SIG-M5 (cell line): ENCODE measurements around the gene PCBP3.
"Not testable (repeated sequence)": the region's sequence is repeated elsewhere in the genome, so short reads cannot be mapped to it uniquely, and the experiment has no call there.

Experiments used
- DNase-seq: peaks from one replicate; lab custom pipeline; 2025; lab: John Stamatoyannopoulos, UW

Gene PCBP3

DNA sequence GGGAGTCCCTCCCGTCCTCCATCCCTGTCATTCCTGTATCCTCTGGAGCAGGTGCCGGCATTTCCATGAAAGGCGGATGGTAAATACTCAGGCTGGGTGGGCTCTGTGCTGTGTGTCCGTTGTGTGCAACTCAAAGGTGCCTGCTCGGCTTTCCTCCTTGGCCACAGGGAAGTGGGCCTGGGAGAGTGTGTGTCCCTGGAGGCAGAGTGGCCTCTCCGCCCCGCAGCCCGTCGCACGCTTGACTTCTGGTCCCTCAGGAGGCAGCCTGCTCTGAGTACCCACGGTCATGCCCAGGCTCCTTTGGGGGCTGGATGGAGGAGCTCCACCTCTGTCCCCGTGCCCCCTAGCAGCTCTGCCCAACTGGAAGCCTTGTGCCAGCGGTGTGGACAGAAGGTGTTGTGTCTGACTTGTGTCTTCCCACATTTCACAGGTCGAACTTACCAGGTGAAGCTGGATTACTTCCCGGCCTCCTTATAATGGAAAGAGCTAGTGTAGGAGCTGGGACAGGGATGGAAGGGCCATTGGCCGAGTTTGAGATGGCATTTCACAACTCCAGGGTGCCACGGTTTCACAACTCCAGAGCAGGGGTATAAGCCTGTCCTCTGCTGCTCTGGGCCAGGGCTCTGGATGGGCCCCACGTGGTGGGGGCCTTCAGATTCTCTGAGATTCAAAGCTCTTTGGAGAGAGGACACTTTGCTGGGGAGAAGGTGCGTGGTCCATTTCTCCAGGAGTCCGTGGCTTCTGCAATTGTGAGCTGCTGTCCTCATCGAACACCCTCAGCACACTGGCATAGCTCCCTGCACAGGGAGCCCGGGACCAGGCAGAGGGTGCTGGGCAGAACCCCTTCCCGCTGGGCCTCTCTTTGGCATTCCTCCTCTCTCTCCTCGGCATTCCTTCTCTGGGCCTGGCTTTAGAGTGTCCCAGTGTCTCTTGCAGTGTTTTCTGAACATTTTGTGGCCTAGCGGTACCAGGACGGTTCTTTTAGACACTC, 185.3 kb downstream of the PCBP3 start:
- no peak for DNase-seq

DNA sequence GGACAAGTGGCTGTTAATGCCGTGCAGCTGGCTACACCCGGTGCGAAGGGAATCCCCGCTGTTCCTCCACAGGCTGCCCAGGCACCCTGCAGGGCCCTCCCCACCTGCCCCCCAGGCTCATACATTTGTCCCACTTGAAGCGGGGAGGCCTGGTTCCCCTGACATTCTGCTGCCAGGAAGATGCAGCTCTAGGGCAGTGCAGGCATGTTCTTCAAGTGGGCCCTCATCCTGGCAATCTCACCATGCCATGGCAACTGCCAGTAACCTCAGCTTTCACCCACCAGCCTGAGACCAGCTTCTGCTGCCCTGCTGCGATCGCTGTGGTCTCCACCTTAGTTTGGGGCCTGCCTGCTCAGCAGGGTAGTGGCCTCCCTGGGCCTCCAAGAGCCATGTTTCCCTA, 186.1 kb downstream of the PCBP3 start:
- DNase-seq, result no peak

DNA sequence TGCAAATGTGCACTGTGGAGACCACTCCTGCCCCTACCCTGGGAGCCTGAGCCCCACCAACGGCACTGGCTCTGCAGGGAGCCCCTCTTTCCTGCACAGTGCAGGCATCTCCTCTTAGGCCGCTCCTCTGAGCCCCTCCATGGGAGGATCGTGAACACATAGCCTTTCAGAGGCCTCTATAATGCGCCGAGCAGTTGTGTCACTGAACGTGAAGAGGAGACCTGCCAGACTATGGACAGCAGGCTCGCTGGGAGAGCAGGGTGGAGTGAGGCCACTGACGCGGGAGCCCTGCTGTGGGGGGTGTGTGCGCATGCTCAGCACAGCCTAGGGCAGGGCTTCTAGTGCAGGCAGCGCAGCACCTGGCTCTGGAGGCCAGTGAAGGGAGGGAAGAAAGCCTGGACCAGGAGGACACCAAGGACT, 186.7 kb downstream of the PCBP3 start:
- no peak for DNase-seq

DNA sequence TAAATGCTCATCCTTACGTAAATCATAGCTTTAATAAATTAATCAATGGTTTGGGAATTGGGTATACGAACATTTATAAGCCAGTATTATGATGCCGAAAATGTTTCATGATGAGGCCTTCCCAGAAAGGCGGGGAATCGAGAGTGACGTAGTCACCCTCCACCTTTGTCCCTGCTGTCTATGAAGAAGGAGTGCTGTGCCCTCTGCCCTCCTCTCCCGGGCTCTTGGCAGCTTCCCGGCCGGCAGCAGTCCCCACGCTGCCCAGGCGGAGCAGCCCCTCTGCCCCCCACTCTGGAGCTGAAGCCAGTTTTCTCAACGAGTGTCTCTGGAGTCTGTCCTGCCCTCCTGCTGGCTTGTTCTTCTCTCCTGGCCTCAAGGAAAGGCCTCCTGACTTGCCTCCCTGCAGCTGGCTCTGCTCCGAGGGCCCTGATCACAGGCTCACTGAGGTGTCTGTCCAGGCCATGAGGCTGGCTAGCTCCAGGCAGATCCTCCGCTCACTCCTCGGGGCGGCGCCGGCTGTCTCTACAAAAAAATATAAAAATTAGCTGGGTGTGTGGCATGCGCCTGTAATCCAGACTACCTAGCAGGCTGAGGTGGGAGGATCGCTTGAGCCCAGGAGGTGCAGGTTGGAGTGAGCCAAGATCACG, 187.3 kb downstream of the PCBP3 start:
- DNase-seq, result no peak

DNA sequence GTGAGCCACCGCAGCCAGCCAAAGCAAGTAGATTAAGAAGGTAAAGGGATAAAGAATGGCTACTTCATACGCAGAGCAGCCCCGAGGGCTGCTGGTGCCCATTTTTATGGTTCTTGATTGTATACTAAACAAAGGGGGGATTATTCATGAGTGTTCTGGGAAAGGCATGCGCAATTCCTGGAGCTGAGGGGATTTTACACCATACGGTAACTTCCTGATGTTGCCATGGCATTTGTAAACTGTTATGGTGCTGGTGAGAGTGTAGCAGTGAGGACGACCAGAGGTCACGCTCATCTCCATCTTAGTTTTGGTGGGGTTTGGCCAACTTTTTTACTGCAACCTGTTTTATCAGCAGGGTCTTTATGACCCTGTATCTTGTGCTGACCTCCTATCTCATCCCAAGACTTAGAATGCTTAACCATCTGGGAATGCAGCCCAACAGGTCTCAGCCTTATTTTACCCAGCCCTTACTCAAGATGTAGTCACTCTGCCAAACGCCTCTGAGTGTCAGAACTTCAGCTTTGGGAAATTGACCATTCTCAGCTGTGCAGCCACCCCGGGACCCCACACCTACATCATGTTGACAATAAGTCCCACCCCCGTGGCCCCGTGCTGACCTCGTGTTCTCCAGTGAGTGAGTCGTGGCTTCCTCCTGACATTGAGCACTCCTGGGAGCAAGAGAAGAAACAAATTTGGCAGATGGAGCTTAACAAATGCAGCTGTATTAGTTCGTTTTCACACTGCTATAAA, 188.6 kb downstream of the PCBP3 start:
- no peak for DNase-seq

DNA sequence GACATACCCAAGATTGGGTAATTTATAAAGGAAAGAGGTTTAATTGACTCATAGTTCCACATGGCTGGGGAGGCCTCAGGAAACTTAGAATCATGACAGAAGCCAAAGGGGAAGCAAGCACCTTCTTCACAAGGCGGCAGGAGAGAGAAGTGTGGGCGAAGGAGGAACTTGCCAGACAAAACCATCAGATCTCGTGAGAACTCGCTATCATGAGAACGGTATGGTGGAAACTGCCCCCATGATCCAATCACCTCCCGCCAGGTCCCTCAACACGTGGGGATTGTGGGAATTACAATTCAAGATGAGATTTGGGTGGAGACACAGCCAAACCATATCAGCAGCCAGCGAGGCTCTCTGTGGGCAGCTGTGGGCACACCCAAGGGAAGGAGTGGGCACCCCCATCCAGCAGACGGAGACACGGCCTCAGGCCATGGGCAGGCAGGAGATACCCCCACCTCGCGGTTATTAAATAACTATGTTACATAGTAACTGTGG, 189.3 kb downstream of the PCBP3 start:
- not testable (repeated sequence) for DNase-seq

DNA sequence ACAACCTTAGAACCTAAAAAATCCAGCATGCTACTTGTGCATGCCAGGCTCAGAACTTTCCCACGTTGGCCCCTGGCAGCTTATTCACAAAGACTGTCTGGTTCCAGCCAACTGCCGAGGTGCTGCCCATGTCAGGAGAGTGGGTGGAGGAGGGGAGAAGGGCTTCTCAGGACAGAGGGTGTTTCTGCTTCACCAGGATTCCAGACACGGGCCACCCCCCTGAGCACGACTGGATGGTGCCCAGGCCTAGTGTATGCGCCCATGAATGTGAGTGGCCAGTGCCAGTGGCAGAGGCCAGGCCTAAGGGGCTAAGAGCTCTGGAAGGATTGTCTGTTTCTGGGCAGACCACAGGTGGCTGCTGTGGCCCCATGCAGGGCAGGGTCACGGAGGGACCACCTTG, 189.9 kb downstream of the PCBP3 start:
- no peak for DNase-seq

DNA sequence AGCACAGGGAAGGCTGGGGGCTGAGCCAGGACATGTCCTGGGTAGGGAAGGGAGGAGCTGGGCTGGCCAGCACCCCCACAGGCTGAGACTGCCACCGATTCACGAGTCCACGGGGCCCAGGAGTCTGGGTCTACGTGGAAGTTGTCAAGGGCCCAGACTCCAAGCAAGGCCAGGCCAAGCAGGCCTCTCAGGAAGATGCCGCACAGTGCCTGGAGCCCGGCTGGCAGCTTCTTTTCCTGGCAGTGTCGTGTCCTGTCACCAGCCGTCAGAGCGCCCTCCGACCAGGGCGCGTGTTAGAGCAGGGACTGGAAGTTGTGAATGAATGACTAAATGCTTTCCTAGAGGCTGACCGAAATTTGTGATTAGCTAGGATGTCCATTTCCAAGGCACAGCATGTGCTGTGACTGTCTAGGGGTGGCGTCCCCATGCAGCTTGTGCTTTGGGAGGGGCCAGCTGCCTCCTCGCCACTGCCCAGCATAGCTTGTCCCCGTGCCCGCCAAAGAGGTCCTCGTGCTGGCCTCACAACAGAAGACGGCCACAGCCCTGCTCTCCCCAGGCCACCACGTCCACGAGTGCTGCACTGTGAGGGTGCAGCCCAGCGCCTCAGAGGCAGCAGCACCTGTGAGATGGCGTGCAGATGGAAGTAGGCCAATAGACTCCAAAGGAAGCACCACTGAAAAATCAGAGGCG, 190.6 kb downstream of the PCBP3 start:
- DNase-seq, result no peak

DNA sequence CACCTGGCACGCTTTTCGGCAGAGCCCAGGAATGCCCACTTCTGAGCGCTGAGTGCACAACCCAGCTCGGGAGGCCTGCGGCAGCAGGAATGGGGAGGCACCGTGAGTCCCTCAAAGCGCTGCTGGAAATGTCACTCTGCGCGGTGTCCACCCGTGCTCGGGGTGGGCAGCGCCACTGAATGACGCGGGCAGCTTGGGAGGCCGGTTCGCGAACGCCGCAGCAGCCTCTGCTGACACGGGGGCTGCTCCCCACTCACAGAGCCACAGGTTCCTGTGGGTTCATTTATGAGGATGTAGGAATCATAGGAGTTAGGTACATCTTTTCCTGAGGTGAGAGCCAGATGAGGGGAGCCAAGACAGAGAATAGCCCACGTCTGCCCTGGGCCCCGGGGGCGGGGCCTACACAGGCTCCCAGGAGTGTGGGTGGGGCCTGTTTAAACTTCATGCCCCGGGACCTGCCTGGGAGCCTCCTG, 191.3 kb downstream of the PCBP3 start:
- DNase-seq, result no peak

DNA sequence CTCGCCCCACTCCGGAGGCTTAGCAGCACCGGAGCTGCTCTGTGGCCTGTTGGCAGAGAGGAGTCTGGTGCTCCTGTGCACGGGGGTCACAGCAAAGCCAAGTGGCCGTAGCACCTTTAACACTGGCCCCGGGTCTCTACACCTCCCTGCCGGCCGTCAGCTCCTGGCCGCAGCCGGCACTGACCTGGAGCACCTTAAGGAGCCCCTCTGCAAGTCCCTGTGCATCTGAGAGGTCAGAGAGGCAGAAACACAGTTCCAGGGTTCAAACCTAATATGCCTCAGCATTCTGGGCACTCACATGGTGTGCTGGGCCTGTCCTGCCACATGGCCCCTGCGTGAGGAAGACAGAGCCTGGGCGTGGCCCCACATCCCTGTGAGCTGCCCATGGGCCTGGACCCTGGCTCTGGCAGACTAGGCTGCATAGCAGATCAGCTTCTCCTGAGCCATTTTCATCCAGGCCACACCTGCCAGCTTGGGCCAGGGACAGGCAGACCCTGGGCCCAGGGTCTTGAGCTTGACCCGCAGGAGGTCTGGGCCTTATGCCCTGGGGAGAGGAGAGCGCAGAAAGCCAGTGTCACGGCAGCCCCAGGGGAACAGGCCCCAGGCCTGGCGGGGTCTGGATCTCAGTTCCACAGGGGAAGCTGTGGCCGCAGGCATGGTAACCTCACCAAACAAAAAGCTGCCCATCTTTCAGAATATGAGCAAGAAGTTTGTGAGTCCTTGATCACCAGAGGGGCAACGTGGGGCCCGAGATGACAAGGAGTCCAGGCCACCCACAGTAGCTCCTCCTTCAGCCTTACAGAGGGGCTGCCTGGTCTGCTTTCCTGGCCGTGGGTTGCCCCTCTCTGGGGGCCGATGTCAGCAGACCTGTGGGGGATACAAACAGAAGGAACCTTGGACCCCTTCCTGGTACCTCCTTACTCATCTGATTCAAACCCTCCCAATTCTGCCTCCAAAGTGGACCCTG, 192.1 kb downstream of the PCBP3 start:
- no peak for DNase-seq

DNA sequence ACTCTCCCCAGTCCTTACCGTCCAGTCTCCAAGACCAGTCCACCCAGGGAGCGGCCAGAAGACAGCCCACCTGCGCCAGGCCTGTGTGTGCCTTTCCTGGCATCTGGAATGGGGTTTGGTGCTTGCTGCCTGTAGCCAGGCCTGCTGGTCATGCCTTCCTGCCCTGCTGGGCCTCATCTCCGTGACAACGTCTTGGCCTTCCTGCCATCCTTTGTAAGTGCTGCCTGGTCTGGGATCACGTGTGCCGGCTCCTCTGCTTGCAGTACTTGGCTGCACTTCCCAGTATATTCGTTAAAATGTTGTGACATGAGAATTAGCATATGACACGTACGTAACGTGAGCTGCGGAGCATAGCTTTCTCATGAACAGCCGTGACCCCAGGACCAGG, 192.7 kb downstream of the PCBP3 start:
- DNase-seq, result no peak

DNA sequence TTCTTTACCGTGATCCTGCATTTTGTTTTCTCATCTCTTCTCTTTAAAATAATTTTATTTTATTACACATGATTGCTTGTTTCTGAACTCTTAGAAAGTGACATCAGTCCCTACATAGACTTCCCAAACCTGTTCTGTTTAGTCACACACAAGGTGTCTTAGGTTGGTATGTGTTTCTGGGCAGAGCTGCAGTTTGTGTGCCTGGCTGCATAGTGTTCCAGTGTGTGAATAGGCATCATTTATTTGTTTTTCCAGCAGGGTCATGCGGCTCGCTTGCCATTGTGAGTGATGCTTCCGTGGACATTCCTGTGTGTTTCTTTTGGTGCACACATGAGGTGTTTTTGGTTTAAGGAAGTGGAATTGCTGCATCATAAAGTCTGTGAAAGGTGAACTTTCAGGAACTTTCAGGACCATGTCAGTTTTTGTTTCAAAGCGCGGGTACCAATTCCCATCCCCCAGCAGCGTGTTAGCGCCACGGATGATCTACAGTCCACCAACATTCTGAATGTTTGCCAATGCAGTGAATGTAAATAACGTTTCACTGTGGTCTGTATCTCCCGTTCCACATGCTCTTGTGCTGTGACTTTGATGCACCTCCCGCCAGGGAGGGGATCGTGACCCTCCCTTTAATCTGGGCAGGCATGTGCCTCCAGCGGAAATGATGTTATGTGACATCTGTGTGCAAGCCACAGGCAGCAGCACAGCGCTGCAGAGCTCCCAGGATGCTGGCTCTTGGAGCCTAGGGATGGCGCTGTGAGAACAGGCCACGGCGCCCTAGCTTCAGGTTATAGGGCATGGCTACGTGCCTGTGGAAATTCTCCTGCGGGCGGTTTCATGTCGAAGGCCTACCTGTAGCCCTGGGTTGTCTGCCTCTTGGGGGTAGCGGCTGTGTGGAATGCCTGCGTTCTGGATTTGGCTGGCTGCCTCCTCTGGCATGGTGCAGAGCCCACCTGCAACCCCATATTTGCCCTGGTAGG, 193.5 kb downstream of the PCBP3 start:
- DNase-seq, result no peak

DNA sequence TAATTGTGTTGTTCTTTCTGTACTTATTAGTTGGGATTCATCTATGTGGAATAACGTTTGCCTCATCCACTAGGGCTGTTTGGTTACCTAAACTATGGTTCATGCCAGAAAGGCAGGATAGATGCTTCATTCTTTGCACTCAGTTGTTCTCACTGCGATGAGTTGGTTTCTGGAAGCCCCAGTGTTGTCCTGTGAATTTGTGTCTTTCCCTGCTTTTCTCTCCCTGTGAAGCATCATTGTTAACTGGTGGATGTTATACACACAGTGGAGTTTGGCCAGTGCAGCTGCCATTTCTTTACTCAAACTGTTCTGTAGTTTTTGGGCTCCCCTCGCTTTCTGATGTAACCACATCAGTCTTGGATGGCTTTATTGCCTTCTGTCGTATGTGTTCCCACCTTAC, 194.4 kb downstream of the PCBP3 start:
- no peak for DNase-seq

DNA sequence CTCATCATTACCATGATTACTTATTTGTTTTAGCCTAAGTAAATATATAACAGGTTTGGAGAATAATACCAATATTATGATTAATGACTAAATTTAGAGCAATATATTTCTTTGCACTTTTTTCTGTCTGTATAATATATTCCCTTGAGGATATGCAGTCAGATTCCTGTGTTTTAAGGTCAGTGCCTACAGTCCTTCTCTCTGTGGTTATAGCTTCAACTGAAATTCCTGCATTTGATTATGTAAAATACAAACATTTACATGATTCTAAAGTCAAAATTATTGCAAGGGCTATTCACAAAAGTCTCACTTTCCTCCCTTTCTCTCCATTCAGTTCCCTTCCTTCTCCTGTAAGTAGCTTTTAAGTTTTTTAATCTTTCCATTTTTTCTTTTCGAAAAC, 195.1 kb downstream of the PCBP3 start:
- DNase-seq, result no peak

DNA sequence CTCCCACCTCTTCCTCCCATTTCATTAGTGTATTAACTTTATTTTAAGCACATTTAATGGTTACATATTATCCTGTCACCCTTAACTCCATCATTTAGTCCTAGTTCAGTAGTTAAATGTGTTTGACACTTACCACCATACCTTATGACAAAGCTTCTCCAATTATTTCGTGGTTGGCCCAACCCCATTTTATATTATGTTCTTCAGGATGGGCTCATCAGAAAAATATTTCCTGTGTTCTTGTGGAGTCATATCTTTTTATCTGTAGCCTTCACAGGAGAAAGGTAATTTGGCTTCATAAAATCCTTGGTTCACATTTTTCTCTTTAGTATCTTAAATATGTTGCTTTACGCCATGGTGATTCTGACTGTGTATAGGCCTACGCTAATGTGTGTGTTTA, 195.7 kb downstream of the PCBP3 start:
- DNase-seq, result no peak

DNA sequence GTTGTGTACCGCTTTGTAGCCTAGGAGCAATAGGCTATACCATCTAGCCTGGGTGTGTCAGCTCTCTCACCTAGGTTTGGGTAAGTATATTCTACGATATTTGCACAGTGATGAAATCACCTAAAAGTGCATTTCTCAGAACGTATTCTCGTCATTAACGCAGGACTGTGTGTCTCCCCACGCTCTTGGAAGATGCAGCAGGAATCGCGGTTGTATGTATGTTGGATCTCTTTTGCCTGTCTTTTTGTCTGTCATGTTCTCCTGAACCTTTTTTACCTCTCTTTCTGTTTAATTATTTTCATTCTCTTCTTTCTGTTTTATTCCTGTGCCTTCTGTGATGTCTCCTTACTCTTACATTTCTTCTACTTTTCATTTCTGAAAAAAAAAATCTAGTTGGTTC, 197.5 kb downstream of the PCBP3 start:
- DNase-seq, result no peak

DNA sequence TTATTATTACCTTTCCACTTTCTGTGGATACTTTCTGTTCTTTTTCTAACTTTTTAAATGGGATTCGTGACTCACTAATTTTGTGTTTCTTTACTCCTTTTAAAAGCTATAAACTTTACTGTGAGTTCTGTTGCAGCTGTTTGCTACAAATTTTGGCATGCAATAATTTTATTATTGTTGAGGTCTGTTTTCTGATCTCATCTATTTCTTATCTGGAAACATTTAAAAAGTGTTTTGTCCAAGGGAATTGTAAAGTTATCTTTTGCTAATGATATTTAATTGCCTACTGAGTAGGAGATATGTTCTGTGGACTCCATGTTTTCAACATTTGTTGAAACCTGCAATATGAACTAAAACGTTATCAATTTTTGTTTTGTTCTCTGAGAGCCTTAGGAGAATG, 199.9 kb downstream of the PCBP3 start:
- no peak for DNase-seq

DNA sequence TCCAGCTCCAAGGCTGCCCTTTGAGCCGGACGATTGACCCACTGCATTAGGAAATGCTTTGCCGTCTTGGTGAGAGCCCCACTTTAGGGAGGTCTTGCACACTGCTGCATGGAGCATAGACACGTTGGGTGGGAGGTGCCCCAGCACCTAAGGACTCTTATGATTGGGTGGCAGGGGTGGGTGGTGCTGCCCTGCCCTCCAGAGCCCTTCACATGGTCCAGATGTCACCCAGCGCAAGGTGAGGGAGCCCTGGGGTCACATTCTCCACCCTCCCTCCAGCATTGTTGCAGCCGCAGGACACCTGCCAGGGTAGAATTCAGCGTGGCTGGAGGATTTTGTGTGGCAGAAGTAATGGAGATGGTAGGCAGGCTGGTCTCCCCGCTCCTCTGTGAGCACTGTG, 200.7 kb downstream of the PCBP3 start:
- no peak for DNase-seq

DNA sequence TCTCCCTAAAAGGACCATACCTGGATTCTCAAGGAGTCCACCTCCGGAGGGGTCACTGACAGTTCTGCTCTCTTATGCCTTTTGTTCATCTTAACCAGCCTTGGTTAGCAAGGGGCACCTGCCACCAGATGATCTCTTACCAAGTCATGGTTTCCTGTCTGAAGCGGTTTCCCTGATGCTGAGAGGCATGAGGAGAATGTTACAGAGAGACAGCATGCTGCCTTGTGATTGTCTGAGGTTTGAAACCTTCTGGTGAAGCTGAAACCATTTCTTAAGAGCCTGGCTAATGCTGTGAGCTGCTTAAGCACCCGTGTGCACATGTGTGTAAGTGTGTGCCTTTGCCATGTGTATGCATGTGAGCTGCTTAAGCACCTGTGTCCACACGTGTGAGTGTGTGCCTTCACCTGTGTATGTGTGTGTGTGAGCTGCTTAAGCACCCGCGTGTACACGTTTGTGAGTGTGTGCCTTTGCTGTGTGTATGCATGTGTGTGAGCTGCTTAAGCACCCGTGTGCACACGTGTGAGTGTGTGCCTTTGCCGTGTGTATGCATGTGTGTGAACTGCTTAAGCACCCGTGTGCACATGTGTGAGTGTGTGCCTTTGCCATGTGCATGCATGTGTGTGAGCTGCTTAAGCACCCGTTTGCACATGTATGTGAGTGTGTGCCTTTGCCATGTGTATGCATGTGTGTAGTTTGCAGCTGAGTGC, 201.7 kb downstream of the PCBP3 start:
- no peak for DNase-seq
